GM12891 (cell line): ENCODE results near the gene PPP2R1A.

ENCODE experiments used
- PAX5 ChIP-seq: IDR thresholded peaks from 2 replicates; pipeline ENCODE4 v1.6.1; 2011; ENCODE audit warnings: low read length, moderate library complexity, mild to moderate bottlenecking; ENCODE audit not compliant: insufficient read depth, severe bottlenecking
- POLR2A ChIP-seq: IDR thresholded peaks from 2 replicates; pipeline ENCODE4 v1.6.1; 2011; ENCODE audit warnings: low read depth, low read length, control low read depth
- POLR2AphosphoS5 ChIP-seq: IDR thresholded peaks from 2 replicates; pipeline ENCODE4 v1.6.1; 2011; ENCODE audit warnings: low read depth, low read length, control low read depth
- POU2F2 ChIP-seq: IDR thresholded peaks from 2 replicates; pipeline ENCODE4 v1.6.1; 2011; ENCODE audit warnings: low read depth, mild to moderate bottlenecking, control low read depth, low read length, moderate library complexity
- SPI1 ChIP-seq: IDR thresholded peaks from 2 replicates; pipeline ENCODE4 v1.6.1; 2011; ENCODE audit warnings: low read depth, low read length, control low read depth
- TAF1 ChIP-seq: IDR thresholded peaks from 2 replicates; pipeline ENCODE4 v1.6.1; 2011; ENCODE audit warnings: low read depth, low read length, control low read depth

- no peak for TF ChIP-seq POLR2A
- TF ChIP-seq POLR2AphosphoS5, result no peak
- no peak for TF ChIP-seq TAF1
- no peak for TF ChIP-seq PAX5
- TF ChIP-seq SPI1, result no peak
- no peak for TF ChIP-seq POU2F2
Observed at GRCh38 chr19:52226652-52227051, 36.8 kb downstream of the PPP2R1A start.
